Gastroesophageal sphincter (tissue), 3 donors: Measurements from ENCODE around the gene UBR4.

ENCODE experiments used
- CTCF ChIP-seq, 4 experiments: fragments of 200-600 bp in 2 of 4; fragments of 450-650 bp in 2 of 4; sonication (generic) in 1 of 4; IDR thresholded peaks; one replicate each; pipeline ENCODE4 v1.5.1; 2017 to 2019; ENCODE audit warnings: antibody characterized with exemption in 4 of 4, mild to moderate bottlenecking in 2 of 4, moderate library complexity in 2 of 4
- EP300 ChIP-seq: sonication (generic); formaldehyde crosslinking; IDR thresholded peaks from one replicate; pipeline ENCODE4 v1.6.1; 2017; ENCODE audit warnings: antibody characterized with exemption, mild to moderate bottlenecking
- POLR2A ChIP-seq, 2 donors: fragments of 450-650 bp; IDR thresholded peaks; one replicate each; pipeline ENCODE4 v1.6.1; 2017; ENCODE audit warnings: antibody characterized with exemption in 2 of 2, mild to moderate bottlenecking in 2 of 2, moderate library complexity in 1 of 2
- POLR2AphosphoS5 ChIP-seq: sonication (generic); formaldehyde crosslinking; IDR thresholded peaks from one replicate; pipeline ENCODE4 v1.6.1; 2017; ENCODE audit warnings: antibody characterized with exemption

- TF ChIP-seq CTCF (IDR thresholded peaks at IDR 0.05): no peak
- no peak for TF ChIP-seq POLR2AphosphoS5
- TF ChIP-seq EP300: no peak
- TF ChIP-seq POLR2A (IDR thresholded peaks at IDR 0.05): no peak
Measured at GRCh38 chr1:19061798-19062197, 148.3 kb downstream of the UBR4 start.
